Endodermal cell (in vitro differentiated cells): ENCODE results near the gene TREH. TPM values are rescaled to one million over a fixed set of nuclear protein-coding genes. Genes with fewer than 3 reads are reported as not detected.
"Not testable (repeated sequence)": the region's sequence is repeated elsewhere in the genome, so short reads cannot be mapped to it uniquely, and the experiment has no call there.

Experiments used
- DNase-seq: peaks from one replicate; pipeline ENCODE4 v3.0.0-alpha.2; 2017
- H3K27ac ChIP-seq: 2 replicates; pipeline ENCODE4 v1.5.1; 2013; ENCODE audit warnings: mild to moderate bottlenecking, low read depth, low read length, moderate library complexity
- H3K27me3 ChIP-seq: 2 replicates; pipeline ENCODE4 v1.6.1; 2013; ENCODE audit warnings: mild to moderate bottlenecking, low read length, moderate library complexity; ENCODE audit not compliant: insufficient read depth, control insufficient read depth, poor library complexity, severe bottlenecking
- H3K36me3 ChIP-seq: 2 replicates; pipeline ENCODE4 v1.7.0; 2013; ENCODE audit warnings: mild to moderate bottlenecking, low read length, moderate library complexity; ENCODE audit not compliant: control insufficient read depth, insufficient read depth
- H3K4me1 ChIP-seq: one replicate; pipeline ENCODE4 v1.7.0; 2013; ENCODE audit warnings: low read length; ENCODE audit not compliant: control insufficient read depth, insufficient read depth
- H3K4me3 ChIP-seq: 2 replicates; pipeline ENCODE4 v1.5.1; 2013; ENCODE audit warnings: mild to moderate bottlenecking, low read length, moderate library complexity
- H3K9ac ChIP-seq: 2 replicates; pipeline ENCODE4 v1.6.1; 2013; ENCODE audit warnings: mild to moderate bottlenecking, low read length, moderate library complexity; ENCODE audit not compliant: poor library complexity, severe bottlenecking; ENCODE audit errors: extremely low read depth
- H3K9me3 ChIP-seq: 2 replicates; pipeline ENCODE4 v1.6.1; 2013; ENCODE audit warnings: mild to moderate bottlenecking, low read length, moderate library complexity; ENCODE audit not compliant: control insufficient read depth
- H3K27ac Mint-ChIP-seq: 2 replicates; pipeline ENCODE4 v1.8.0; 2020; ENCODE audit warnings: mixed read lengths
- H3K27me3 Mint-ChIP-seq: 2 replicates; pipeline ENCODE4 v1.8.0; 2021; ENCODE audit warnings: mild to moderate bottlenecking, mixed read lengths; ENCODE audit not compliant: insufficient read depth
- H3K36me3 Mint-ChIP-seq: 2 replicates; pipeline ENCODE4 v1.8.0; 2020; ENCODE audit warnings: low read depth, mixed read lengths
- H3K4me1 Mint-ChIP-seq: 2 replicates; pipeline ENCODE4 v1.8.0; 2020; ENCODE audit warnings: mixed read lengths
- H3K4me3 Mint-ChIP-seq: 2 replicates; pipeline ENCODE4 v1.8.0; 2020; ENCODE audit warnings: mild to moderate bottlenecking, moderate library complexity, mixed read lengths
- H3K9me3 Mint-ChIP-seq: 2 replicates; pipeline ENCODE4 v1.8.0; 2020; ENCODE audit warnings: mild to moderate bottlenecking, mixed read lengths
- WGBS, 2 experiments: methylation state at CpG; one replicate each; pipeline versions ENCODE4 v1.1.5 to v1.1.7; 2013; ENCODE audit warnings: missing lambda C conversion rate in 2 of 2, mixed read lengths in 1 of 2; ENCODE audit not compliant: insufficient coverage in 1 of 2, insufficient read length in 1 of 2; 5-methylcytosine and 5-hydroxymethylcytosine counted together
- total RNA-seq, 2 donors: library from RNA; stranded (reverse); fragmentation: NEBNext Ultra II Directional in 1 of 2; extraction: Animal tissue kit (Norgen Biotek cat#: 25700) in 1 of 2; gene quantifications; 2 replicates in 1 of 2; 3 replicates in 1 of 2; pipeline ENCODE4 v1.2.1, GENCODE V29; 2021
- TF ChIP-seq, protein P1 (sequence below): fragments of 200-600 bp; sonication (generic); conservative IDR thresholded peaks from 2 replicates; pipeline ENCODE4 v1.5.0; 2021; ENCODE audit warnings: antibody characterized with exemption, mild to moderate bottlenecking

Gene TREH
- total RNA-seq, 2 donors from 2014 or later = not detected

GRCh38 chr11:118687906-118688305 is 8.5 kb upstream of the TREH start:
- Mint-ChIP-seq H3K36me3 (no peaks in the 10 kb centered on the region), H3K27me3 (peaks cover 21% of the 10 kb centered on the region), H3K4me1 (peaks cover 18% of the 10 kb centered on the region), H3K4me3 (no peak overlapping the region), H3K27ac (no peak overlapping the region), H3K9me3 (no peaks in the 10 kb centered on the region)
- WGBS, 2 experiments = 93 to 100% methylated on average over 3 to 5 of the region's 5 CpGs
- H3K27me3 ChIP-seq = no peaks in the 10 kb centered on the region
- no peaks in the 10 kb centered on the region for H3K4me1 ChIP-seq
- H3K27ac ChIP-seq = no peak overlapping the region
- no peak overlapping the region for H3K4me3 ChIP-seq
- TF ChIP-seq, protein P1, sequence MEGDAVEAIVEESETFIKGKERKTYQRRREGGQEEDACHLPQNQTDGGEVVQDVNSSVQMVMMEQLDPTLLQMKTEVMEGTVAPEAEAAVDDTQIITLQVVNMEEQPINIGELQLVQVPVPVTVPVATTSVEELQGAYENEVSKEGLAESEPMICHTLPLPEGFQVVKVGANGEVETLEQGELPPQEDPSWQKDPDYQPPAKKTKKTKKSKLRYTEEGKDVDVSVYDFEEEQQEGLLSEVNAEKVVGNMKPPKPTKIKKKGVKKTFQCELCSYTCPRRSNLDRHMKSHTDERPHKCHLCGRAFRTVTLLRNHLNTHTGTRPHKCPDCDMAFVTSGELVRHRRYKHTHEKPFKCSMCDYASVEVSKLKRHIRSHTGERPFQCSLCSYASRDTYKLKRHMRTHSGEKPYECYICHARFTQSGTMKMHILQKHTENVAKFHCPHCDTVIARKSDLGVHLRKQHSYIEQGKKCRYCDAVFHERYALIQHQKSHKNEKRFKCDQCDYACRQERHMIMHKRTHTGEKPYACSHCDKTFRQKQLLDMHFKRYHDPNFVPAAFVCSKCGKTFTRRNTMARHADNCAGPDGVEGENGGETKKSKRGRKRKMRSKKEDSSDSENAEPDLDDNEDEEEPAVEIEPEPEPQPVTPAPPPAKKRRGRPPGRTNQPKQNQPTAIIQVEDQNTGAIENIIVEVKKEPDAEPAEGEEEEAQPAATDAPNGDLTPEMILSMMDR = no peak
- no peak overlapping the region for H3K9ac ChIP-seq
- no peak for DNase-seq
- H3K9me3 ChIP-seq = no peaks in the 10 kb centered on the region
- H3K36me3 ChIP-seq = no peaks in the 10 kb centered on the region

DNA sequence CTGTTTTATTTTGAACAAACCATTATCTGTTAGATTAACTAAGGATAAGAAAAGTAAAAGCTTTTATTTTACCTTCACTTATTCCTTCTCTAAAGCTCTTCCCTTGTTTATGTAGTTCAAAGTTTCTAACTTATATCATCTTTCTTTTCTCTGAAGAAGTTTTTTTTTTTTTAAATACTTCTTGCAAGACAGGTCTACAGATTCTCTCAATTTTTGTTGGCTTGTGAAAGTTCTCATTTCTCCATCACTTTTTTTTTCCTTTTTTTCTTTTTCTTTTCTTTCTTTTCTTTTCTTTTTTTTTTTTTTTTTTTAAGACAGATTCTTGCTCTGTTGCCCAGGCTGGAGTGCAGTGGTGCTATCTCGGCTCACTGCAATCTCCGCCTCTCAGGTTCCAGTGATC is 4.7 kb upstream of the TREH start:
- H3K27me3 ChIP-seq = no peaks in the 10 kb centered on the region
- TF ChIP-seq, protein P1 = no peak
- H3K27ac Mint-ChIP-seq = no peak overlapping the region
- DNase-seq = no peak
- peaks cover 23% of the 10 kb centered on the region for H3K27me3 Mint-ChIP-seq
- H3K4me3 ChIP-seq = no peak overlapping the region
- no peak overlapping the region for H3K9ac ChIP-seq
- no peak overlapping the region for H3K27ac ChIP-seq
- H3K4me1 Mint-ChIP-seq = peaks cover 4% of the 10 kb centered on the region
- peaks cover 5% of the 10 kb centered on the region for H3K4me1 ChIP-seq
- no peaks in the 10 kb centered on the region for H3K9me3 Mint-ChIP-seq
- no peaks in the 10 kb centered on the region for H3K36me3 Mint-ChIP-seq
- no peaks in the 10 kb centered on the region for H3K36me3 ChIP-seq
- H3K9me3 ChIP-seq = no peaks in the 10 kb centered on the region
- WGBS, 2 experiments = 92% methylated on average over 2 of the region's 2 CpGs; no CpG with 5 or more reads in 1 of the 2 experiments
- H3K4me3 Mint-ChIP-seq = no peak overlapping the region

GRCh38 chr11:118682939-118683338 is 3.5 kb upstream of the TREH start:
- peaks cover 18% of the 10 kb centered on the region for H3K27me3 Mint-ChIP-seq
- H3K9me3 Mint-ChIP-seq, H3K36me3 Mint-ChIP-seq: not testable (repeated sequence)

GRCh38 chr11:118682372-118682771 is 2.9 kb upstream of the TREH start:
- no peaks in the 10 kb centered on the region for H3K9me3 ChIP-seq

More at GRCh38 chr11:118682939-118683338, 3.5 kb upstream of the TREH start:
- not testable (repeated sequence) for H3K9ac ChIP-seq, H3K4me1 ChIP-seq, H3K4me3 ChIP-seq, H3K9me3 ChIP-seq, H3K27ac Mint-ChIP-seq, H3K4me1 Mint-ChIP-seq, H3K27me3 ChIP-seq, DNase-seq, H3K36me3 ChIP-seq, H3K4me3 Mint-ChIP-seq, H3K27ac ChIP-seq
- WGBS, 2 experiments = 93 to 98% methylated on average over 5 to 6 of the region's 6 CpGs

More at GRCh38 chr11:118682372-118682771, 2.9 kb upstream of the TREH start:
- no peak overlapping the region for H3K9ac ChIP-seq
- DNase-seq = no peak
- TF ChIP-seq, protein P1 = no peak
- H3K4me3 ChIP-seq = no peak overlapping the region
- no peaks in the 10 kb centered on the region for H3K36me3 ChIP-seq
- H3K4me3 Mint-ChIP-seq = no peak overlapping the region
- no CpG with 5 or more reads among the region's 1 CpG for WGBS, 2 experiments
- no peaks in the 10 kb centered on the region for H3K36me3 Mint-ChIP-seq
- H3K4me1 Mint-ChIP-seq = peaks cover 7% of the 10 kb centered on the region
- peaks cover 5% of the 10 kb centered on the region for H3K4me1 ChIP-seq
- H3K9me3 Mint-ChIP-seq = peaks cover 4% of the 10 kb centered on the region
- no peak overlapping the region for H3K27ac ChIP-seq
- no peaks in the 10 kb centered on the region for H3K27me3 ChIP-seq
- no peak overlapping the region for H3K27ac Mint-ChIP-seq
- peaks cover 16% of the 10 kb centered on the region for H3K27me3 Mint-ChIP-seq
